DMS53 treated with DMSO at 0.1 percent for 48 hours (cell line): Measurements from ENCODE around the gene DLG2.

Experiments used
- DNase-seq: peaks from one replicate; lab custom pipeline; 2025; ENCODE audit not compliant: unreplicated experiment; lab: John Stamatoyannopoulos, UW

Gene DLG2

GRCh38 chr11:84243629-84244263 lies 1383.4 kb downstream of the DLG2 start:
- DNase-seq = no peak

GRCh38 chr11:84241343-84242131 lies 1385.6 kb downstream of the DLG2 start:
- no peak for DNase-seq

GRCh38 chr11:84240847-84241246 lies 1386.3 kb downstream of the DLG2 start:
- DNase-seq = no peak

GRCh38 chr11:84236436-84236835 lies 1390.7 kb downstream of the DLG2 start:
- no peak for DNase-seq

- DNase-seq = no peak
Measured at GRCh38 chr11:84234462-84235202, 1392.5 kb downstream of the DLG2 start.

- no peak for DNase-seq
Measured at GRCh38 chr11:84234011-84234410, 1393.1 kb downstream of the DLG2 start.

GRCh38 chr11:84232511-84232910 lies 1394.6 kb downstream of the DLG2 start:
- DNase-seq = no peak

- no peak for DNase-seq
Measured at GRCh38 chr11:84230402-84230801, 1396.7 kb downstream of the DLG2 start.

GRCh38 chr11:84227970-84228665 lies 1399.0 kb downstream of the DLG2 start:
- DNase-seq = no peak

- no peak for DNase-seq
Measured at GRCh38 chr11:84224042-84224441, 1403.1 kb downstream of the DLG2 start.

GRCh38 chr11:84218318-84218717 lies 1408.8 kb downstream of the DLG2 start:
- no peak for DNase-seq

- no peak for DNase-seq
Measured at GRCh38 chr11:84215672-84216071, 1411.5 kb downstream of the DLG2 start.

GRCh38 chr11:84214557-84214956 lies 1412.6 kb downstream of the DLG2 start:
- DNase-seq = no peak

GRCh38 chr11:84212468-84213390 lies 1414.4 kb downstream of the DLG2 start:
- no peak for DNase-seq

- DNase-seq = no peak
Measured at GRCh38 chr11:84211896-84212295, 1415.2 kb downstream of the DLG2 start.

- DNase-seq = no peak
Measured at GRCh38 chr11:84194696-84195095, 1432.4 kb downstream of the DLG2 start.

- DNase-seq = no peak
Measured at GRCh38 chr11:84193706-84194105, 1433.4 kb downstream of the DLG2 start.

- no peak for DNase-seq
Measured at GRCh38 chr11:84188521-84188920, 1438.6 kb downstream of the DLG2 start.

GRCh38 chr11:84173078-84173477 lies 1454.1 kb downstream of the DLG2 start:
- no peak for DNase-seq

- DNase-seq = no peak
Measured at GRCh38 chr11:84165139-84165538, 1462.0 kb downstream of the DLG2 start.
